Liver (tissue), 3 donors: Measurements from ENCODE around the gene TNNC2.

Source experiments
- FOXA1 ChIP-seq: IDR thresholded peaks from 2 replicates; pipeline ENCODE4 v1.6.1; 2016; ENCODE audit warnings: antibody characterized with exemption
- GABPA ChIP-seq, 2 donors: IDR thresholded peaks in 1 of 2; conservative IDR thresholded peaks in 1 of 2; 2 replicates each; pipeline ENCODE4 v1.6.1; 2016; ENCODE audit warnings: antibody characterized with exemption in 2 of 2, mild to moderate bottlenecking in 1 of 2, moderate library complexity in 1 of 2
- HNF4A ChIP-seq, 2 donors: conservative IDR thresholded peaks; 2 replicates each; pipeline ENCODE4 v1.6.1; 2016; ENCODE audit warnings: antibody characterized with exemption in 2 of 2, mild to moderate bottlenecking in 2 of 2
- JUND ChIP-seq, 2 donors: IDR thresholded peaks; 2 replicates each; pipeline ENCODE4 v1.6.1; 2016; ENCODE audit warnings: antibody characterized with exemption in 2 of 2
- RAD21 ChIP-seq, 2 donors: IDR thresholded peaks; 2 replicates each; pipeline ENCODE4 v1.6.1; 2016; ENCODE audit warnings: antibody characterized with exemption in 2 of 2, mild to moderate bottlenecking in 2 of 2
- RXRA ChIP-seq, 2 donors: IDR thresholded peaks; 2 replicates each; pipeline ENCODE4 v1.6.1; 2017 to 2018; ENCODE audit warnings: antibody characterized with exemption in 2 of 2, mild to moderate bottlenecking in 1 of 2
- SP1 ChIP-seq: IDR thresholded peaks from 2 replicates; pipeline ENCODE4 v1.6.1; 2018; ENCODE audit warnings: antibody characterized with exemption, mild to moderate bottlenecking
- YY1 ChIP-seq: IDR thresholded peaks from 2 replicates; pipeline ENCODE4 v1.6.1; 2016; ENCODE audit warnings: antibody characterized with exemption, mild to moderate bottlenecking
- TF ChIP-seq, protein P1 (sequence below): fragments of 150-350 bp; IDR thresholded peaks from 2 replicates; pipeline ENCODE4 v1.5.1; 2017; ENCODE audit warnings: improper control_type of control experiment, low read depth, low read length; ENCODE audit not compliant: missing input control
- TF ChIP-seq, protein P2 (sequence below): IDR thresholded peaks from 2 replicates; pipeline ENCODE4 v1.6.1; 2016; ENCODE audit warnings: antibody characterized with exemption, mild to moderate bottlenecking
- TF ChIP-seq, protein P3 (sequence below): IDR thresholded peaks from 2 replicates; pipeline ENCODE4 v1.6.1; 2016; ENCODE audit warnings: antibody characterized with exemption
- TF ChIP-seq, protein P4 (sequence below): IDR thresholded peaks from 2 replicates; pipeline ENCODE4 v1.6.1; 2016; ENCODE audit warnings: antibody characterized with exemption
- donor health status: healthy.
- donor health status: healthy.

DNA sequence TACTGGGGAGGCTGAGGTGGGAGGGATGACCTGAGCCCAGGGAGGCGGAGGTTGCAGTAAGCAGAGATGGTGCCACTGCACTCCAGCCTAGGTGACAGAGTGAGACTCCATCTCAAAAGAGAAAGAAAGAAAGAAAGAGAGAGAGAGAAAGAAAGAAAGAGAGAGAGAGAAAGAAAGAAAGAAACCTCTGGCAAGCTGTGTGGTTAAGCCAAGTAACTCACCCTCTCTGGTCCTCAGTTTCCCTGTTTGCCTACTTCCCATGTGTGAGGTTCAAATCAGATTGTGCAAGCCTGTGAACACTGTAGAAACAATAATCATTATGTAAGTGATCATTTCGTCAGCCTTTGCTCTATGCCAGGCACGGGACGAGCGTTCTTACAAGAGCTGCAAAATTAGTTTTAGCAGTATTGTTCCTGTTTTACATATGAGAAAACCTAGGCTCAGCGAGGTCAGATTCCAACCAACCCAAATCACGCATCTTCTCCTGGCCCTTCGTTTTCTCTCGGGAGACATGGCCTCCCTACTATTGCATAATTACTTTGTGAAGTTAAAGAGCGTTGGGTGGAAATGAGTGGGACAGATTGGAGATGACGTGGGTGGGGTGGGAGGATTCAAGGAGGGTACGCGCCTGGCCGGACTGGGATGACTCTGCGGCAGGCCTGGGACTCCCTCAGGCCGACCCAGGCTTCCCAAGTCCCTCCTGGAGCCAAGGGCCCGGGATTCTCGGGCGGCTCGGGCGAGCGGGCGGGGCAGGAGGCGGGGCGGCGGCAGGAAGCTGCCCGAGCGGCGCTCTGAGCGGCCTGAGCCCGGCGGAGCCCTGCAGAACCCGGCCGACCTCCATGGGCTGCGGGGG is 6.1 kb upstream of the TNNC2 start, which contains the start of gene SNX21:
- TF ChIP-seq, protein P1, sequence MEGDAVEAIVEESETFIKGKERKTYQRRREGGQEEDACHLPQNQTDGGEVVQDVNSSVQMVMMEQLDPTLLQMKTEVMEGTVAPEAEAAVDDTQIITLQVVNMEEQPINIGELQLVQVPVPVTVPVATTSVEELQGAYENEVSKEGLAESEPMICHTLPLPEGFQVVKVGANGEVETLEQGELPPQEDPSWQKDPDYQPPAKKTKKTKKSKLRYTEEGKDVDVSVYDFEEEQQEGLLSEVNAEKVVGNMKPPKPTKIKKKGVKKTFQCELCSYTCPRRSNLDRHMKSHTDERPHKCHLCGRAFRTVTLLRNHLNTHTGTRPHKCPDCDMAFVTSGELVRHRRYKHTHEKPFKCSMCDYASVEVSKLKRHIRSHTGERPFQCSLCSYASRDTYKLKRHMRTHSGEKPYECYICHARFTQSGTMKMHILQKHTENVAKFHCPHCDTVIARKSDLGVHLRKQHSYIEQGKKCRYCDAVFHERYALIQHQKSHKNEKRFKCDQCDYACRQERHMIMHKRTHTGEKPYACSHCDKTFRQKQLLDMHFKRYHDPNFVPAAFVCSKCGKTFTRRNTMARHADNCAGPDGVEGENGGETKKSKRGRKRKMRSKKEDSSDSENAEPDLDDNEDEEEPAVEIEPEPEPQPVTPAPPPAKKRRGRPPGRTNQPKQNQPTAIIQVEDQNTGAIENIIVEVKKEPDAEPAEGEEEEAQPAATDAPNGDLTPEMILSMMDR = no peak
- peak; percentile 57 for TF ChIP-seq SP1
- TF ChIP-seq, protein P2, sequence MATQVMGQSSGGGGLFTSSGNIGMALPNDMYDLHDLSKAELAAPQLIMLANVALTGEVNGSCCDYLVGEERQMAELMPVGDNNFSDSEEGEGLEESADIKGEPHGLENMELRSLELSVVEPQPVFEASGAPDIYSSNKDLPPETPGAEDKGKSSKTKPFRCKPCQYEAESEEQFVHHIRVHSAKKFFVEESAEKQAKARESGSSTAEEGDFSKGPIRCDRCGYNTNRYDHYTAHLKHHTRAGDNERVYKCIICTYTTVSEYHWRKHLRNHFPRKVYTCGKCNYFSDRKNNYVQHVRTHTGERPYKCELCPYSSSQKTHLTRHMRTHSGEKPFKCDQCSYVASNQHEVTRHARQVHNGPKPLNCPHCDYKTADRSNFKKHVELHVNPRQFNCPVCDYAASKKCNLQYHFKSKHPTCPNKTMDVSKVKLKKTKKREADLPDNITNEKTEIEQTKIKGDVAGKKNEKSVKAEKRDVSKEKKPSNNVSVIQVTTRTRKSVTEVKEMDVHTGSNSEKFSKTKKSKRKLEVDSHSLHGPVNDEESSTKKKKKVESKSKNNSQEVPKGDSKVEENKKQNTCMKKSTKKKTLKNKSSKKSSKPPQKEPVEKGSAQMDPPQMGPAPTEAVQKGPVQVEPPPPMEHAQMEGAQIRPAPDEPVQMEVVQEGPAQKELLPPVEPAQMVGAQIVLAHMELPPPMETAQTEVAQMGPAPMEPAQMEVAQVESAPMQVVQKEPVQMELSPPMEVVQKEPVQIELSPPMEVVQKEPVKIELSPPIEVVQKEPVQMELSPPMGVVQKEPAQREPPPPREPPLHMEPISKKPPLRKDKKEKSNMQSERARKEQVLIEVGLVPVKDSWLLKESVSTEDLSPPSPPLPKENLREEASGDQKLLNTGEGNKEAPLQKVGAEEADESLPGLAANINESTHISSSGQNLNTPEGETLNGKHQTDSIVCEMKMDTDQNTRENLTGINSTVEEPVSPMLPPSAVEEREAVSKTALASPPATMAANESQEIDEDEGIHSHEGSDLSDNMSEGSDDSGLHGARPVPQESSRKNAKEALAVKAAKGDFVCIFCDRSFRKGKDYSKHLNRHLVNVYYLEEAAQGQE = peak; percentile 56
- TF ChIP-seq JUND (IDR thresholded peaks at IDR 0.05) = peak in 1 of 2 donors; percentile 45
- TF ChIP-seq, protein P3, sequence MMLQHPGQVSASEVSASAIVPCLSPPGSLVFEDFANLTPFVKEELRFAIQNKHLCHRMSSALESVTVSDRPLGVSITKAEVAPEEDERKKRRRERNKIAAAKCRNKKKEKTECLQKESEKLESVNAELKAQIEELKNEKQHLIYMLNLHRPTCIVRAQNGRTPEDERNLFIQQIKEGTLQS = peak; percentile 51
- peak in 1 of 2 donors; percentile 30 for TF ChIP-seq RAD21 (IDR thresholded peaks at IDR 0.05)
- TF ChIP-seq RXRA (IDR thresholded peaks at IDR 0.05) = peak; percentile 24 to 28
- TF ChIP-seq YY1 = peak; percentile 83
- TF ChIP-seq GABPA (IDR thresholded peaks at IDR 0.05 in 1 of 2, conservative IDR thresholded peaks at IDR 0.05 in 1 of 2) = peak in 1 of 2 donors; percentile 19
- TF ChIP-seq FOXA1 = no peak
- TF ChIP-seq, protein P4, sequence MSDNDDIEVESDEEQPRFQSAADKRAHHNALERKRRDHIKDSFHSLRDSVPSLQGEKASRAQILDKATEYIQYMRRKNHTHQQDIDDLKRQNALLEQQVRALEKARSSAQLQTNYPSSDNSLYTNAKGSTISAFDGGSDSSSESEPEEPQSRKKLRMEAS = no peak
- TF ChIP-seq HNF4A (conservative IDR thresholded peaks at IDR 0.05) = peak; percentile 28 to 48
